HCT116 (cell line): ENCODE measurements around the gene SLC25A12. TPM values are rescaled to one million over a fixed set of nuclear protein-coding genes. Genes with fewer than 3 reads are reported as not detected.

ENCODE experiments used
- ATAC-seq: fragments of 200-7000 bp; cut with Tn5 transposase; 2 replicates; pipeline ENCODE4 v1.9.1; 2020; ENCODE audit warnings: mild to moderate bottlenecking, moderate library complexity
- BruUV-seq: library from RNA; stranded (reverse); fragments of 400-500 nt; replicated peaks from 2 replicates; lab custom pipeline; 2021; lab: Mats Ljungman, UMichigan
- CTCF ChIA-PET: fragments of 300-600 bp; sonication (Branson Sonifier 250); formaldehyde crosslinking; loops from one replicate; lab custom pipeline; 2021; ENCODE audit warnings: antibody characterized with exemption; lab: Charles Lee
- POLR2A ChIA-PET: fragments of 300-600, 350-600 bp; sonication (Branson Sonifier 250); formaldehyde crosslinking; loops from one replicate; lab custom pipeline; 2021; ENCODE audit warnings: antibody characterized with exemption; lab: Charles Lee
- RAD21 ChIA-PET, 2 experiments: fragments of 300-600 bp; sonication (Branson Sonifier 250); formaldehyde crosslinking; loops; one replicate each; lab custom pipeline; 2023; ENCODE audit warnings: low total read pairs in 2 of 2; ENCODE audit not compliant: uncharacterized antibody in 2 of 2, unreplicated experiment in 2 of 2, low non-redundant PET in 1 of 2; lab: Charles Lee
- DNase-seq: peaks from one replicate; pipeline ENCODE4 v3.0.0-alpha.2; 2010; ENCODE audit warnings: low read depth, low spot score
- H2AFZ ChIP-seq: fragments of 200-600 bp; shearing (Covaris generic), sonication (generic); 2 replicates; pipeline ENCODE4 v1.6.1; 2017; ENCODE audit warnings: low read depth, mixed run types, mixed read lengths, antibody characterized with exemption, low read length; ENCODE audit not compliant: poor library complexity, severe bottlenecking
- H3K27ac ChIP-seq: 2 replicates; pipeline ENCODE4 v1.5.1; 2012; ENCODE audit warnings: low read depth, low read length
- H3K27me3 ChIP-seq: fragments of 200-600 bp; sonication (generic); 2 replicates; pipeline ENCODE4 v1.6.1; 2016; ENCODE audit warnings: mixed run types, low read length, mixed read lengths; ENCODE audit not compliant: insufficient read depth
- H3K36me3 ChIP-seq, 2 experiments: fragments of 200-500 bp in 1 of 2; fragments of 200-600 bp in 1 of 2; sonication (Bioruptor generic) in 1 of 2; sonication (generic) in 1 of 2; 2 replicates each; pipeline versions ENCODE4 v1.5.1 to v1.6.1; 2014 to 2016; ENCODE audit warnings: low read length in 2 of 2, inconsistent platforms in 1 of 2, mixed read lengths in 1 of 2, mixed run types in 1 of 2; ENCODE audit not compliant: insufficient read depth in 2 of 2, control insufficient read depth in 1 of 2
- H3K4me1 ChIP-seq, 2 experiments: fragments of 200-600 bp in 1 of 2; sonication (generic) in 1 of 2; 2 replicates each; pipeline versions ENCODE4 v1.5.1 to v1.6.1; 2012 to 2017; ENCODE audit warnings: low read length in 2 of 2, inconsistent platforms in 1 of 2, mild to moderate bottlenecking in 1 of 2, mixed read lengths in 1 of 2, mixed run types in 1 of 2, moderate library complexity in 1 of 2; ENCODE audit not compliant: insufficient read depth in 2 of 2, control insufficient read depth in 1 of 2
- H3K4me2 ChIP-seq: fragments of 200-600 bp; sonication (generic); 2 replicates; pipeline ENCODE4 v1.6.1; 2017; ENCODE audit warnings: mixed run types, low read length, mixed read lengths
- H3K4me3 ChIP-seq, 2 experiments: fragments of 200-600 bp in 1 of 2; sonication (generic) in 1 of 2; replicated peaks in 1 of 2; 2 replicates each; pipeline ENCODE4 v1.5.1; 2011 to 2016; ENCODE audit warnings: low read length in 2 of 2, control low read depth in 1 of 2, low read depth in 1 of 2, mild to moderate bottlenecking in 1 of 2, mixed read lengths in 1 of 2, mixed run types in 1 of 2
- H3K79me2 ChIP-seq: fragments of 200-600 bp; sonication (generic); 2 replicates; pipeline ENCODE4 v1.6.1; 2017; ENCODE audit warnings: mild to moderate bottlenecking, mixed run types, low read length, moderate library complexity, mixed read lengths; ENCODE audit not compliant: insufficient read depth
- H3K9ac ChIP-seq: fragments of 200-600 bp; sonication (generic); 2 replicates; pipeline ENCODE4 v1.6.1; 2016; ENCODE audit warnings: low read length, mixed read lengths
- H3K9me2 ChIP-seq: fragments of 200-600 bp; sonication (generic), shearing (Covaris generic); 2 replicates; pipeline ENCODE4 v1.6.1; 2017; ENCODE audit warnings: mixed run types, mild to moderate bottlenecking, moderate library complexity; ENCODE audit not compliant: insufficient read depth
- H3K9me3 ChIP-seq, 2 experiments: fragments of 200-500 bp in 1 of 2; fragments of 200-600 bp in 1 of 2; sonication (Bioruptor generic) in 1 of 2; sonication (generic) in 1 of 2; 2 replicates each; pipeline ENCODE4 v1.6.1; 2014 to 2017; ENCODE audit warnings: low read length in 2 of 2, mixed read lengths in 2 of 2, inconsistent platforms in 1 of 2, low read depth in 1 of 2, mild to moderate bottlenecking in 1 of 2, mixed run types in 1 of 2, moderate library complexity in 1 of 2; ENCODE audit not compliant: control insufficient read depth in 1 of 2, insufficient read depth in 1 of 2
- H4K20me1 ChIP-seq: fragments of 200-600 bp; sonication (generic), shearing (Covaris generic); 2 replicates; pipeline ENCODE4 v1.6.1; 2017; ENCODE audit warnings: mixed run types, mild to moderate bottlenecking, moderate library complexity; ENCODE audit not compliant: insufficient read depth
- EZH2 ChIP-seq: fragments of 200-600 bp; sonication (generic); IDR thresholded peaks from 2 replicates; pipeline ENCODE4 v1.6.1; 2017; ENCODE audit warnings: antibody characterized with exemption, mixed run types
- intact Hi-C: fragments of 100-400 bp; cut with micrococcal nuclease; formaldehyde crosslinking; loops from 2 replicates; pipeline ENCODE4 v1.10.0; 2022
- total RNA-seq: library from RNA; stranded (reverse); gene quantifications from one replicate; pipeline ENCODE4 v1.2.1, GENCODE V29; 2021; ENCODE audit not compliant: unreplicated experiment
- TF ChIP-seq, protein P1 (sequence below): IDR thresholded peaks from 2 replicates; pipeline ENCODE4 v1.6.1; 2012
- TF ChIP-seq, protein P2 (sequence below): IDR thresholded peaks from 2 replicates; pipeline ENCODE4 v1.6.1; 2012; ENCODE audit warnings: low read depth
- TF ChIP-seq, protein P3 (sequence below): IDR thresholded peaks from 2 replicates; pipeline ENCODE4 v1.6.1; 2011; ENCODE audit warnings: mild to moderate bottlenecking, low read length, moderate library complexity; ENCODE audit not compliant: insufficient replicate concordance; ENCODE audit errors: extremely low read depth

The SLC25A12 gene
- total RNA-seq, 1 experiment from 2014 or later: 16.0 TPM

DNA sequence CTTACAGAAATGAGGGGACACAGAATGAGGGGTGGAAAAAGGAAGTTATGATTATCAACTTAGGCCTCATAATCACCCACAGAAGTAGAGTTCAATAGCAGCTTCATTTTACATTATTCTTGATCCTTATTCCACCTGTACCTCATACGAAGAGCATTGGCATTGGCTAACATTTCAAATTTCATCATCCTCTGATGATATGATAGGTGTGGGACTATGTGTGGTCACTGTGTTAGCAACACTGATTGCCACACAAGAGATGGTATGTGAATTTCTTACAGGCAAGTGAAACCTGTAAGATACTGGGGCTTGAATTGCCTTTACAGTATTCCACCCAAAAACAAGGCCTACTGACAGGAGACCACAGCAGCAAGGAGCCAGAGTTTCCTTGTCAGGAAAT, 14.2 kb upstream of the SLC25A12 start:
- H3K4me3 ChIP-seq: no peak overlapping the region
- H3K79me2 ChIP-seq: no peaks in the 10 kb centered on the region
- no peak for DNase-seq
- POLR2A ChIA-PET: no interaction called here
- no peak overlapping the region for H2AFZ ChIP-seq
- no peak overlapping the region for H3K9ac ChIP-seq
- peaks cover 0 to 7% of the 10 kb centered on the region in 2 experiments; a peak in 2 of 4 replicates for H3K4me1 ChIP-seq
- no TSS peak for BruUV-seq
- ATAC-seq: no peak
- no peaks in the 10 kb centered on the region for H3K36me3 ChIP-seq
- no peak overlapping the region for H3K4me2 ChIP-seq
- intact Hi-C loops: no loop called here
- H3K27ac ChIP-seq: no peak overlapping the region
- H4K20me1 ChIP-seq: no peaks in the 10 kb centered on the region
- no peaks in the 10 kb centered on the region for H3K27me3 ChIP-seq
- TF ChIP-seq, protein P1, sequence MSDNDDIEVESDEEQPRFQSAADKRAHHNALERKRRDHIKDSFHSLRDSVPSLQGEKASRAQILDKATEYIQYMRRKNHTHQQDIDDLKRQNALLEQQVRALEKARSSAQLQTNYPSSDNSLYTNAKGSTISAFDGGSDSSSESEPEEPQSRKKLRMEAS: no peak
- no peak for TF ChIP-seq EZH2
- TF ChIP-seq, protein P2, sequence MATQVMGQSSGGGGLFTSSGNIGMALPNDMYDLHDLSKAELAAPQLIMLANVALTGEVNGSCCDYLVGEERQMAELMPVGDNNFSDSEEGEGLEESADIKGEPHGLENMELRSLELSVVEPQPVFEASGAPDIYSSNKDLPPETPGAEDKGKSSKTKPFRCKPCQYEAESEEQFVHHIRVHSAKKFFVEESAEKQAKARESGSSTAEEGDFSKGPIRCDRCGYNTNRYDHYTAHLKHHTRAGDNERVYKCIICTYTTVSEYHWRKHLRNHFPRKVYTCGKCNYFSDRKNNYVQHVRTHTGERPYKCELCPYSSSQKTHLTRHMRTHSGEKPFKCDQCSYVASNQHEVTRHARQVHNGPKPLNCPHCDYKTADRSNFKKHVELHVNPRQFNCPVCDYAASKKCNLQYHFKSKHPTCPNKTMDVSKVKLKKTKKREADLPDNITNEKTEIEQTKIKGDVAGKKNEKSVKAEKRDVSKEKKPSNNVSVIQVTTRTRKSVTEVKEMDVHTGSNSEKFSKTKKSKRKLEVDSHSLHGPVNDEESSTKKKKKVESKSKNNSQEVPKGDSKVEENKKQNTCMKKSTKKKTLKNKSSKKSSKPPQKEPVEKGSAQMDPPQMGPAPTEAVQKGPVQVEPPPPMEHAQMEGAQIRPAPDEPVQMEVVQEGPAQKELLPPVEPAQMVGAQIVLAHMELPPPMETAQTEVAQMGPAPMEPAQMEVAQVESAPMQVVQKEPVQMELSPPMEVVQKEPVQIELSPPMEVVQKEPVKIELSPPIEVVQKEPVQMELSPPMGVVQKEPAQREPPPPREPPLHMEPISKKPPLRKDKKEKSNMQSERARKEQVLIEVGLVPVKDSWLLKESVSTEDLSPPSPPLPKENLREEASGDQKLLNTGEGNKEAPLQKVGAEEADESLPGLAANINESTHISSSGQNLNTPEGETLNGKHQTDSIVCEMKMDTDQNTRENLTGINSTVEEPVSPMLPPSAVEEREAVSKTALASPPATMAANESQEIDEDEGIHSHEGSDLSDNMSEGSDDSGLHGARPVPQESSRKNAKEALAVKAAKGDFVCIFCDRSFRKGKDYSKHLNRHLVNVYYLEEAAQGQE: no peak
- TF ChIP-seq, protein P3, sequence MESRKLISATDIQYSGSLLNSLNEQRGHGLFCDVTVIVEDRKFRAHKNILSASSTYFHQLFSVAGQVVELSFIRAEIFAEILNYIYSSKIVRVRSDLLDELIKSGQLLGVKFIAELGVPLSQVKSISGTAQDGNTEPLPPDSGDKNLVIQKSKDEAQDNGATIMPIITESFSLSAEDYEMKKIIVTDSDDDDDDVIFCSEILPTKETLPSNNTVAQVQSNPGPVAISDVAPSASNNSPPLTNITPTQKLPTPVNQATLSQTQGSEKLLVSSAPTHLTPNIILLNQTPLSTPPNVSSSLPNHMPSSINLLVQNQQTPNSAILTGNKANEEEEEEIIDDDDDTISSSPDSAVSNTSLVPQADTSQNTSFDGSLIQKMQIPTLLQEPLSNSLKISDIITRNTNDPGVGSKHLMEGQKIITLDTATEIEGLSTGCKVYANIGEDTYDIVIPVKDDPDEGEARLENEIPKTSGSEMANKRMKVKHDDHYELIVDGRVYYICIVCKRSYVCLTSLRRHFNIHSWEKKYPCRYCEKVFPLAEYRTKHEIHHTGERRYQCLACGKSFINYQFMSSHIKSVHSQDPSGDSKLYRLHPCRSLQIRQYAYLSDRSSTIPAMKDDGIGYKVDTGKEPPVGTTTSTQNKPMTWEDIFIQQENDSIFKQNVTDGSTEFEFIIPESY: no peak
- H3K9me2 ChIP-seq: no peaks in the 10 kb centered on the region
- CTCF ChIA-PET: no interaction called here
- RAD21 ChIA-PET: no interaction called here
- no peaks in the 10 kb centered on the region for H3K9me3 ChIP-seq
